Neutrophil (primary cell): ENCODE data around the gene RNF113B.

Source experiments
- H3K27ac ChIP-seq: fragments of 200-600 bp; sonication (generic); 2 replicates; pipeline ENCODE4 v1.5.1; 2016; ENCODE audit warnings: mild to moderate bottlenecking, moderate library complexity
- H3K27me3 ChIP-seq: fragments of 200-600 bp; sonication (generic); 2 replicates; pipeline ENCODE4 v1.6.0; 2016; ENCODE audit warnings: mild to moderate bottlenecking
- H3K36me3 ChIP-seq: fragments of 200-600 bp; sonication (generic); 2 replicates; pipeline ENCODE4 v1.5.1; 2017
- H3K4me1 ChIP-seq, 2 experiments: fragments of 200-600 bp in 1 of 2; sonication (generic) in 1 of 2; 1 replicate in 1 of 2; 2 replicates in 1 of 2; pipeline versions ENCODE4 v1.5.1 to v1.6.1; 2013 to 2016; ENCODE audit warnings: low read depth in 1 of 2, low read length in 1 of 2, mild to moderate bottlenecking in 1 of 2, moderate library complexity in 1 of 2; ENCODE audit not compliant: control insufficient read depth in 1 of 2, insufficient read depth in 1 of 2
- H3K4me3 ChIP-seq, 2 experiments: fragments of 200-600 bp in 1 of 2; sonication (generic) in 1 of 2; 1 replicate in 1 of 2; 2 replicates in 1 of 2; pipeline ENCODE4 v1.5.1; 2013 to 2016; ENCODE audit warnings: low read depth in 1 of 2, low read length in 1 of 2, mild to moderate bottlenecking in 1 of 2, moderate library complexity in 1 of 2
- H3K9me3 ChIP-seq: fragments of 200-600 bp; sonication (generic); 2 replicates; pipeline ENCODE4 v1.5.1; 2016
- CTCF ChIP-seq: fragments of 200-600 bp; sonication (generic); IDR thresholded peaks from 2 replicates; pipeline ENCODE4 v1.5.1; 2016; ENCODE audit warnings: antibody characterized with exemption

RNF113B gene

GRCh38 chr13:98198683-98199082 lies 21.6 kb upstream of the RNF113B start:
- TF ChIP-seq CTCF, result no peak
- H3K36me3 ChIP-seq, result no peaks in the 10 kb centered on the region
- no peaks in the 10 kb centered on the region for H3K9me3 ChIP-seq
- no peaks in the 10 kb centered on the region for H3K27me3 ChIP-seq
- no peak overlapping the region for H3K27ac ChIP-seq
- no peaks in the 10 kb centered on the region for H3K4me1 ChIP-seq
- no peak overlapping the region for H3K4me3 ChIP-seq

- H3K27ac ChIP-seq, result no peak overlapping the region
- no peaks in the 10 kb centered on the region for H3K9me3 ChIP-seq
- H3K27me3 ChIP-seq, result no peaks in the 10 kb centered on the region
- H3K4me1 ChIP-seq, result no peaks in the 10 kb centered on the region
- TF ChIP-seq CTCF, result no peak
- H3K4me3 ChIP-seq, result no peak overlapping the region
- no peaks in the 10 kb centered on the region for H3K36me3 ChIP-seq
These were observed 18.2 kb upstream of the RNF113B start for GRCh38 chr13:98195054-98195791.

- Histone ChIP-seq H3K36me3 (no peaks in the 10 kb centered on the region), H3K27ac (no peak overlapping the region), H3K27me3 (no peaks in the 10 kb centered on the region), H3K4me1 (no peaks in the 10 kb centered on the region), H3K9me3 (no peaks in the 10 kb centered on the region), H3K4me3 (no peak overlapping the region)
- TF ChIP-seq CTCF, result no peak
These were observed 14.9 kb upstream of the RNF113B start for GRCh38 chr13:98192008-98192407.

- no peak overlapping the region for H3K27ac ChIP-seq
- no peaks in the 10 kb centered on the region for H3K4me1 ChIP-seq
- H3K9me3 ChIP-seq, result no peaks in the 10 kb centered on the region
- H3K27me3 ChIP-seq, result no peaks in the 10 kb centered on the region
- TF ChIP-seq CTCF, result no peak
- no peaks in the 10 kb centered on the region for H3K36me3 ChIP-seq
- H3K4me3 ChIP-seq, result no peak overlapping the region
These were observed 13.9 kb upstream of the RNF113B start for GRCh38 chr13:98190889-98191444.

- Histone ChIP-seq H3K27me3 (no peaks in the 10 kb centered on the region), H3K4me3 (no peak overlapping the region), H3K4me1 (no peaks in the 10 kb centered on the region), H3K36me3 (no peaks in the 10 kb centered on the region), H3K27ac (no peak overlapping the region), H3K9me3 (no peaks in the 10 kb centered on the region)
- TF ChIP-seq CTCF, result no peak
These were observed 12.9 kb upstream of the RNF113B start for GRCh38 chr13:98189841-98190505.
